NCI-H1092 treated with DMSO at 0.1 percent for 48 hours (cell line): ENCODE data around the gene SBSN.
"Not testable (repeated sequence)": the region's sequence is repeated elsewhere in the genome, so short reads cannot be mapped to it uniquely, and the experiment has no call there.

Experiments used
- DNase-seq: peaks from one replicate; lab custom pipeline; 2025; lab: John Stamatoyannopoulos, UW

The SBSN gene

DNA sequence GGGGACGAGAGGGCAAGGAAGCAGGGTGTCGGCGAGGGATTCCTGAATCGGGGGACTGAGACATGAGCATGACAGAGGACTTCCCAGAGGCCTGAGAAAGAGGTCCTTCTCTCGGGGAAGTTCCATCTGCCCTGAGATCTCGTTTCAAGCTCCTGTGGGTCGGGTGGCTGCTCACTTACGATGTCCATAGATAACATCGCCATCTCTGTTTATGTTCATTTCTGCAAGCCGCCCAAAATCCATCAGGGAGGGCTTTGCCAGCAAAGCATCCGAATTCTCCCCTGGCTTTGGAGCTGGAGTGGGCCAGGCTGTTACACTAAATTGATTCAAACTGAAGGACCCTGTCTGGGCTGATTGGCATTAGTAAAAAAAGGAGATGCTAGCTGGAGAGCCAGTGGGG is 20.6 kb downstream of the SBSN start:
- DNase-seq: no peak

DNA sequence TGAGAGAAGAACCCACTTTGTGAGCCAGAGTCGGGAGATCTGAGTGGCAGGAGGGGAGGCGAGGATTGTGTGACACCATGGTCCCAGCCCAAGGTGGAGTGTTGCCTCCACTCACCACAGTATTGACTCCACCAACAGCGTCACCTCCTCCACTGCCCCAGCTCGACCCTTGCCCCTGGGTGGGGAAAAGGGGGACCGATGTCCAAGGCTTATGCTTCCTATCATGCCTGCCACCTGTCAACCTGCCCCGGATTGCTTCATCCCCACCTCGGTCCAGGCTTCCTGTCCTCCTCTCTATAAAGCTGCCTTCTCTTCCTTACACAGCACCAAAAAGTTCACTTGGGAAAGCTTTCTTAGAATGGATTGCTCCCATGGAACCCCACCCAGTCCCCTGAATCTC is 22.1 kb downstream of the SBSN start:
- no peak for DNase-seq

DNA sequence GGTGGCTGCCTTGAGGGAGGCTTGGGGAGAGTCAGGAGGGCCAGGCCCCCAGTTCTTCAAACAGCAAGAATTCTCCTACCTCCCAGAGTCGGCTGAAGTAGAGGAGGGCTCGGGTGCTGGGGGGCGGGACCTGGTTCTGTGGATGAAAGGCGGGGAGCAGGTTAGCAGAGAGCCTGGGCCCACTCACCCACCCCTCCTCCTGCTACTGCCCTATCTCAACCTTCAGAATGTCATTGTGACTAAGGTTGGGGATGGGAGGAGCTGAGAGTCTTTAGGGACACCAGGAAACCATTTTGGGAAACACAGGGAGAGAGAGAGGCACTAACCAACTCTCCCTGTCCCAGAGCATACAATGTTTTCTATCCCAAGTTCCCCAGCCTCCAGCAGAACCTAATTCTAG is 25.4 kb downstream of the SBSN start:
- no peak for DNase-seq

DNA sequence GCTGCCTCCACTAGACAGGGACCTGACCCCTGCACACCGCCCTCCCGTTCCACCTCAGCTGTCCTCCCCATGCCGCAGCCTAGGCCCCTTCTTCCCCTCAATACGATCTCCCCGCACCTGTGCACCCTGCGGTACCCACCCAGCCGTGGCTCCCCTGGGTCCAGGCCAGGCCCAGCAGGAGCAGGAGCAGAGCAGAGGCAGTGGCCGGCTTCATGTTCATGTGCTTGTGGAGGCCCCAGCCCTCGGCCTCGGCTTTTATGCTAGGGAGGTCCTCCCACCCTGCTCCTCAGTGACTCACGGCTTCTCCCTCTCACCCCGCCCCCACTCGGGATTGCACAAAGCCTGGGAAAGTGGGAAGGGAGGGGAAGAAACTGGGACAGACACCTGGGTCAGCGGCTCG is 26.4 kb downstream of the SBSN start:
- DNase-seq: no peak

DNA sequence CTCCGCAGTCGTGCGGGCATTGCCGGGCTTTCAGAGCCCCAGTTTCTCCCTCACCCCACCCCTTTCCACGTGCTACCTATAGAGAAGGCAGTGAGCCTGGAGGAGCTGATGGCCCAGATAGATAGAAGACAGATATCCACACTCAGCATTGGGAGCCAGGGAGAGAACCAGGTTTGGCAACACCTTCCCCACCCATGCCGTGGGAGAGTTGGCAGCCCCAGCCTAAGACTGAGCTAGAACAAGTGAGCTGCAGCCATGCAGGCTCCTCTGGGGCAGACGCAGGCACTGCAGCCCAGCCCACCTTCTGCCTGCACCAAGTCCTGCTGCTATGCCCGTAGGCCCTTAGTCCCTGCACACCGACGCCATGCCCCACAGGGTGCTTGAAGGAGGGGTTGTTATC is 27.5 kb downstream of the SBSN start:
- no peak for DNase-seq

DNA sequence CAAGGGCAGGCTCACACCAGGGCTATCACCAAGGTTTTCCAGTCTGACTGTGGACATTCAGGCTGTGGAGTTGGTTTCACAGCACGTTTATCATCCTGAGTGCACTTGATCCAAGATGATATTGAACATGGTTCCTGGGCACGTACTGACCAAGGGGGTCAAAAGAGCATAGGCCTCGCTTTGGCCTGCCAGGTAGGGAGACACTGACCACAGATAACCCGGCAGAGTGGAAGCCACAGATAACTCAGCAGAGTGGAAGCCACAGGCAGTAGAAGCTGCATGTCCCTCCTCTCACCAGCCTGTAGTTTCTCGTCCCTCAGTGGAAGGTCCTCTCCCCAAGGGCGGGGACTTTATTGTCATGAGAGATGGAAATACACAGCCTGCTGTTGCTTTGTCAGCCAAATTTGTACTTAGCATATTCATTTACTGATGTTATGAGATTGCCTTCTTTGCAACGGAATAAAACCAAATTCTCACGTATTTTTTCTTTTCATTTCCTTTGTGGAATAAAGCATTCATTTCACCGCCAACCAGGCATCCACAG is 29.1 kb downstream of the SBSN start:
- no peak for DNase-seq

DNA sequence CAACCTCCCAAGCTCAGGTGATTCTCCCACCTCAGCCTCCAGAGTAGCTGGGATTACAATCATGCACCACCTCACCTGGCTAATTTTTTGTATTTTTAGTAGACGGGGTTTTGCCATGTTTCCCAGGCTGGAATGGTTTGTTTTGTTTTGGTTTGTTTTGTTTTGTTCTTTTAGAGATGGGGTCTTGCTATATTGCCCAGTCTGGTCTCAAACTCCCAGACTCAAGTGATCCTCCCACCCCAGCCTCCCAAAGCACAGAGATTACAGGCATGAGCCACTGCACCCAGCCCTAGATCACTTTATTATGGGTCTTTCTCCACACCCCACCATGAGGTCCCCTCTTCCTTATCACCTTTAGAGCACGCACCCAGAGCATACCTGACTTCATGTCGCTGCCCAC is 29.9 kb downstream of the SBSN start:
- DNase-seq: no peak

DNA sequence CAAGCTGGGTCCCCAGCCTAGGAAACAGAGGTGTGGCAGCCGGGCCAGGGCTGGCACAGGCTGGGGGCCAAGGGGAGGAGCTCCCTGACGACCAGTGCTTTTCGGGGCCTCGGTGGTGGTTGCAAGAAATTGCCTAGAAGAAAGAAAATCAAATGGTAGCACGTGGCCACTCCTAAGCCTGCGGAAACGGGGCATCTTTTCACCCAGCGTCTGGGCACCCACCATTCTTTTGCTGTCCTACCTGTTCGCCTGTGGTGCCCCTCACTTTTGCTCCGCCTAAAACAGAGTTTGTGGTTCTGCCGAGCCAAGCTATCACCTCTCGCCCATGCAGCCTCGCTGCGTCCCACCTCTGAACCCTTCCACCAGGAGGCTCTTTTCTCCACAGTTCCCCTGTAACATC is 30.7 kb downstream of the SBSN start:
- DNase-seq: no peak

DNA sequence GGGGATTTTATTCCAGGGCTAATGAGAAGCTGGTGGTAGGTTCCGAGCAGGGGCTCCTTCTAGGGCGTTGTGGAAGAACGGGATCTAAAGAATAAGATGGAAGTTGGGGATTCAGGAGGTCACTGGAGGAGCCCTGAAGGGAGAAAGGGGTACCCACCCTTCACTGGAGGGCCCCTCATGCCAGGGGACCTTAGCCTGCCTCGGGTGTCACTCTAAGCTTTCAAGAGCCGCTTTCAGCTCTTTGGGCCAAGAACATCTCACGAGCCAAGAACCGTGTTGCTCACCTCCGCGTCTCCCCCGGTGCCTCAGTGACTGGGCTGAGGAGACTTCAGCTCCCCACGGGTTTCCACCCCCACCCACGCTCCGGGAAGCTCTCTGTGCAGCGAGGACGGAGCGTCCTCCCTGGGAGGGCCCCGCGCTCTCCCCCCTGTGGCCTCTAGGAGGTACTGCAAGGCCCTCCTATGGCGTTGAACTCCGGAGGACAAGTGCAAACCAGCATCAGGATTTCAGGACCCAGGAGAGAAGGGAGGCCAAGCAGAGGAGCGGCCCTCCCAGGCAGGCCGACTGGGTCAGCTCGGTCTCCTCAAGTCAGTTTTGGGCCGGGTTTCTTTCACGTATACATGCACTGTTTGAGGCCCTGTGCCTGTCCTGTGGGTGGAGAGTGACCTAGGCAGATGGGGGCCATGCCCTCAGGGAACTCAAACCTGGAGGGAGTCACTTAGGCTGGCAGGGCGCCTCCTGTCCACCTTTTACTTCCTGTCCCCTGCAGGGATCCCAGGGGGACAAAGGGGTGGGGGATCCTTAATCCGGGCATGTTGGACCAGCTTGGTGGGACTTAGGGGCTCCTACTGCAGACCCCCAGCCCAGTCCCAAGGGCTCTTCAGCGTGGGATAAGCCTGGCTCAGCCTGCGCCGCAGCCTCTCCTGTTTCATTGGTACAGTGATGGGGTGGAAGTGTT is 32.7 kb downstream of the SBSN start:
- DNase-seq: peak; percentile 6

DNA sequence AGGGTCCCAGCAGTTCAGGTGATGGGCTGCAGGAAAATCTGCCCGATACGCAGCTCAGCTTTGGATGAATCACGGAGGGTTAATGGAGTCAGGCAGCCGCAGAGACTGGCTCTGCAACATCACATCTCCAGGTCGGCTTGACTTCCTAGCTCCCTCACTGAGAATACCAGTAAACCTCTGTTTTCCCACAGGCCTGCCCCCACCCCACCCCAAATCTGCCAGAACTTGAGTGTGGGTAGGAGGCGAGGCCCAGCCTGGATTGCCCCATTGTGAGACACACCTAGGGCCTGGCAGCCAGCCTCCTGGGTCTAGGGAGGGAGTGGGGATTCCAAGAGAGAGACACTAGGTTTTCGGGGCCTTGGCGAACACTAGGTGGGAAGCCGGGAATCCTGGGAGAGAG is 34.1 kb downstream of the SBSN start:
- no peak for DNase-seq

DNA sequence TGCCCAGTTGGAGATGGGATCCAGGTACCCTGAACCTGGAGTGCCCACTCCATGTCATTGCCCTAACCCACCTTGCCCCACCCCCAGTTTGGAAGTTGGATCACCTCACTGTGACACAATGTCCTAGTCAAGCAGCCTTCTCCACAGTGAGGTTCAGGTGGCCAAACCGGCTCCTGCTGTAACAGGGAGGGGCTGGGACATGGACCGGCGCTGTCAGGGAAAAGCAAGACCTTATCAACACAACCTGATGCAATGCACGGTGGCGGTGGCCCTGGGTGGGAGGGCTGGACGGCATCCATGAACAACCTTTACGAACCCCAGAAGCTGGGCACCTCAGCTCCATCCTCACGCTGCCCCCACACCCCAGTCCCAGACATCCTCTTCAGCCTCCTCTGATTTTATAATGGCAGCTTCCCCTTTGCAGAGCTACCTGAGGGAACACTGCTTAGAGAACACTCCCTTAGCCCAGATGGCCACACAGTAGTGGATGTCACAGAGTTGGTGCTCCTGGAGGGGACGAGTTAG is 36.2 kb downstream of the SBSN start:
- no peak for DNase-seq

DNA sequence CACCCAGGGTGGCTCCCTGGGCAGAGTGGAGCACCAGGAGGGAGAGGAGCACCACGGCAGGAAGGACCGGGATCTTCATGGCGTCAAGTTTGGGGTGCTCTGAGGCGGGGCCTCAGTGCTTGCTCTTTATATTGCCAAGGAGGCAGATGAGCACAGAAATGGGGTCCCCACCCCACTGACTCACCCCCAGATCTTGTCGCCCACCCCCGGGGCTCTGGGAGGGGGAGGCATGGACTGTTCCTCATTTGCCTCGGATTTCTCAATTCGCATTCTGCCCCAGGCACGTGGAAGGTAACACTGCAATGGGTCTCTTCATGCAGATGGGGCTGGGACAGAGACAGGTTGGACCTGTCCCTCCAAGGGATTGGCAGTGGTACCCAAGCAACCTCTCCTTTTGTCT is 37.7 kb downstream of the SBSN start, which contains the start of gene KRTDAP:
TSS of gene KRTDAP (minus strand) at position 101 of the 400 bp plus-strand sequence. CDS start at position 79, 22 bp downstream.
- no peak for DNase-seq

DNA sequence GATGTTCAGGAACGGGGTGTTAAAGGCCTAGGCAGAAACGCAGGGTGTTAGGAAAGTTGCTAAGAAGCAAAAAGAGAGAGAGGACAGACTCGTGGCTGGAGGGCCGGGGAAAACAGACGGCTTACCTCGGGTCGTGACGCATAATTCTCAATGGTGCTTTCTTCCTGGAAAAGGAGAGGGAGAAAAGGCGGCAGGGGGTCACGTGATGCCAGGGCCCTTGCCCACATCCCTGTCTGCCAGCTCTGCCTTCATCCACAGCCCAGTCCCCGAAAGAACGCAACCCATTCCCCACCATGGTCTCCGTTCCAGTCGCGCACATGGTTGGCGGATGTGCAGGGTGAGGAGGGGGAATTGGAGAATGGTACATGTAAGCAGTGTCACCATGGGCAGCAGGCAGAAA is 39.4 kb downstream of the SBSN start:
- no peak for DNase-seq

DNA sequence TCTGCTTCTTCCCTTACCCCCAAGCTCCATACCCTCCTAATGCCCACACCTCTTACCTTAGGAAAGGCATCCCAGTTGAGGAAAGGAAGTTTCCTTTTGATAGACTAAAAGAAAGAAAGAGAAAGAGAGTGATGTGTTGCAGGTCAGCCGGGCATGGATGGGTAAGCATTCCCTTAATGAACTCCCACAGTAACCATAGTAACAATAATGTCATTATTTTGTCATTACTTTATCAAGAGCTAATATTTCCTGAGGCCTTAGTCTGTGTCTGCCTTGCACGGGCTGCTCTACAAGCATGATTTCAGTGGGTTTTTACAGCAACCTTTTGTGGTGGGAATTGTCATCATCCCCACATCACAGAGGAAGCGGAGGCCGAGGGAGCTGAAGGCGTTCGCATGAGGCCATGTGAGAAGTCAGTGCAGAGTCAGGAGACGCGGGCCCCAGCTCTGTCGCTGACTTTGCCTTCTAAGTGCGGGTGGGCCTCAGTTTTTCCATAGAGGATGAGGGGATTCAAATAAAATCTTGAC is 40.4 kb downstream of the SBSN start:
- no peak for DNase-seq

DNA sequence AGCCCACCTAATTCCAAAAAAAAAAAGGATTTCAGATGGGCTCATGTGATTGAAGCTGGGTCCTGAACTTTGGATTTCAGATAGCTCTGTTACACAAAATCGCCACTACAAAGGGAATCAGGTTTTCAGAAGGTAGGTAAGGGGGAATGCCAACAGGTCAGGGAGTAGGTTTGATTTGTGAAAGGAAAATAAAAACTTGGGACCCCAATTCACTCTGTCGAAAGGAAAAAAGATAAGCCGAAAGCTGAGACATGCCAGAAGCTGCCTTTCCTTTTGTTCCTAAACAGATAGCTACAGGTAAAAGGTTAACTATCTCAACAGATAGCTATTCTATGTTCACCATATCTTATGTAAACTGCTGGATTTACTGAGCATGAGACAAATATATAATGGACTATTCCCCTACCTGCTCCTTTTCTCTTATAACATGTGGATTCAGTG is 41.8 kb downstream of the SBSN start:
- DNase-seq: no peak

DNA sequence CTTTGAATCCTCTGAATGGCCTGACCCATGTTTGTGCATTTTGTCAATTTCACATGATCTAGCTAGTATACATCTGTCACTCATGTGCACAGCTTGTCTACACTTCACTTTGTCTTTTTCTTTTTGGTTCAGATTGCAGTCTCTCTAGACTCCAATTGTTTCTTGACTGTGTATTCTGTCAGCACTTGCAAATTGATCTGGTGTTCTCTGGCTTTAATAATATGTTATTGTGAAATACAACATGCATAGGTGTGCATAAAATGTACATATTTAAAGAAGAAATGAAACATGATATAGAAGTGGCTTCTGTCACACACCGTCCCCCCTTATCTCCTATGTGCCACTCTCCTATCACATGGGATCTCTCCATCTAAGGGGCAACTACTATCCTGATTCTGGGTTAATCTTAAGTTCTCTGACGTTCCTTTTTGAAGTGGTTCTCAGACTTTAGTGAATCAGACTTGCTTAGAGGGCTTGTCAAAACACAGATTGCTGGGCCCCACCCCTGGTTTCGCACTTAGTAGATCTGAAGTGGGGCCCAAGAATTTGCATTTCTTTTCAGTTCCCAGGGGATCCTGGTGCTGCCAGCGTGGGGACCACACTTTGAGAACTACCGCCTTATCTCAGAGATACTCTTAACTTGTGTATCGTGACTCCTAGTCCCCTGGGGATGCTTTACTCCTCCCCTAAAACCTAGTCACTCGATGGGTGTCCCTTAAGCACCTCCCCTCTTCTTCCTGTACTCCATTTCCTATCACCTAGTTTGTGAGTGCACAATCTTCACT is 43.7 kb downstream of the SBSN start:
- no peak for DNase-seq

DNA sequence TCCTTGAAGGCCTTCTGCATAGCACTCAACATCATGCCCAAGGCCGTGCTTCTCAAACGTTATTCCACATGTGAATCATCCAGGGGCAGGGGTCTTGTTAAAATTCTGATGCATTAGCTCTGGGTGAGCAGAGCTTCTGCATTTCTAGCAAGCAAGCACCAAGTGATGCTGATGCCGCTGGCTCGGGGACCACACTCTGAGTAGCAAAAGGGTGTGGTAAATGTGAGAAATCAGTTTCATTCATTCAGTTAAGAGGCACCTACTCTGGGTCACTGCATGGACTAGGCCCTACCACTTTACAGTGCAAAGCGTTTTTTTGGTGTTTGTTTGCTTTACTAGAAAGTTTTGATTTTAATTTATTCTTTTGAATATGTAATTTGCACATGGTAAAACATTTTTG is 45.0 kb downstream of the SBSN start:
- DNase-seq: no peak

DNA sequence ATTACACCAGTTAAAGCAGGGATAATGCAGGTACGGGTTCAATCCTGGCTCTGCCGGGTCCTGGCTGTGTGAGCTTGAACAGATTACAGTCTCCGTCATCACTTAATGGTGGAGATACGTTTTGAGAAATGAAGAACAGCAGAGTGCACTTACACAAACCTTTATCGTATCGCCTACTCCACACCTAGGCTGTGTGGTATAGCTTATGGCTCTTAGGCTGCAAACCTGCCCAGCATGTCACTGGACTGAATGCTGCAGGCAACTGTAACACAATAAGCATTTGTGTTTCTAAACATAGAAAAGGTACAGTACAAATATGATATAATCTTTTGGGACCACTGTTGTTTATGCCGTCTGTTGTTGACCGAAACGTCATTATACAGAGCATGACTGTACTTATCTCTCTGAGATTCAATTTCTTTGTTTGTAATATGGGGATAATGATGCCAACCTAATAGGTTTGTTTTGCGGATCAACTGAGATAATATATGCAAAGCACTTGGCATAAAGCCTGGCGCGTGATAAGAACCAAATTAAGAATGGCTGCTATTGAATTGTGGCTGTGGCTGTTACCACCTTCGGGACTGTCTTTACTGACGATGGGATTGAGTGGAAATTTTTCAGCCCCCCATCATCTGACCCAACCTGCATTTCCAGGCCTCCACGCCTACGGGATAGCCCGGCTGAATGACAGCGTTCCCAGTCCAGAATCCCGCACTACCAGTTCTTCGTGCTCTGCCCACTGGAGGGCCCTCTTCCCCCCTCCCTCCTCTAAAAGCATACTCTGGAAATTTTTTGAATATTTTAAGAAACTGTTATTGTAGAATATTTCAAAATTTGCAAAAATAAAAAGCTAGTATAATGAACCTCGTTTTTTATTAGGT is 49.1 kb downstream of the SBSN start:
- no peak for DNase-seq

DNA sequence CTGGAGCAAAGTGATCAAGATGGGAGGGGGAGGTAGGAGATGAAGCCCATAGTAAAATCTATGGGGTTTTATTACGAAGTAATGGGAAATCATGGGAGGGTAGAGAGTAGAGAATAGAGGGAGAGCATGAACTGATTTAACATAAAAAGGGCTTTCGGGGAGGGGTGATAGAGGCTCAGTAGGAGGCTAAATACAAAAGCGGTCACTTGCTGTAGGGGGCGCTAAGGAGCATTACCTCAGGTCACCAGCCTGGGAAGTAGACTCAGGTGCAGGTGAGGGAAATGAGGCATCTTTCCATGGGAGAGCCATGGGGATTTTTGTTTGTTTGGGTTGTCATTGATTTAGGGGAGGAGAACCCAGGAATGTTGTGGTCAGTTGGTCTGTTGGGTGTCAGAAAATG is 52.0 kb downstream of the SBSN start:
- no peak for DNase-seq

DNA sequence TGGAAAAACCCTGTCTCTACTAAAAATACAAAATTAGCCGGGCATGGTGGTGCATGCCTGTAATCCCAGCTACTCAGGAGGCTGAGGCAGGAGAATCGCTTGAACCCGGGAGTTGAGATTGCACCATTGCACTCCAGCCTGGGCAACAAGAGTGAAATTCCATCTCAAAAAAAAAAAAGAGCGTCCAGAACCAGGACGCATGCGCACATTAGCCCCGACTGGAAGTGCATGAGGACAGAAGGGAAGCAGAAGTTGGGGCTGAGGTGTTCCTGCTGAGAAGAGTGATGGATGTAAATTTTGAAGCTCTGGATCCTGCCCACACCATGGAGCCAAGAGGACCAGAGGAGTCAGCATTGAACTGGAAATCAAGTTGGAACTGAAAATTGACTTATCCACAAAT is 53.5 kb downstream of the SBSN start:
- DNase-seq: not testable (repeated sequence)

DNA sequence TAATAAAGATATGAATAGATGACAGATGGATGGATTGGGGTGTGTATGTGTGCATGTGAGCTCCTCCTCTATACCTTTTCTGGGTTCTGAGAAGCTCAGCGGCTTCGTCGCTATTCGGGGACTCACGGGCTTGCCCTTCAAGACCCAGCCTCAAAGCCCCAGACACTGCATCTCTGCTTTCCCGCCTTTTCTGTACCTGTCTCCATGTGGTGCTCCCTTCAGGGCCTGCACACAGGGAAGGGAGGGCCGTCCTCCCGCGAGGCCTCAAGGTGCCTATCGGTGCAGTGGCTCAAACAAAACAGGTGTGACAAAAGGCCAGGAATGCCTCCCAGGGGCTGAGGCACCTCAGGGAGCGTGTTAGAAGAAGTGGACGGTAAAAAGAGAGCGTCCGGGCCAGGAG is 54.0 kb downstream of the SBSN start:
- no peak for DNase-seq
